ENCODE results near the gene AZU1.
"Not testable (repeated sequence)": the region's sequence is repeated elsewhere in the genome, so short reads cannot be mapped to it uniquely, and the experiment has no call there.

AZU1 gene

GRCh38 chr19:872266-872951 lies 44.8 kb downstream of the AZU1 start:
- no peak overlapping the region for H3K9ac ChIP-seq (ENCODE audit: low read depth, low read length)
- H3K4me1 ChIP-seq (ENCODE audit: insufficient read depth, low read length): peaks cover 7% of the 10 kb centered on the region
- H3K36me3 ChIP-seq (ENCODE audit: insufficient read depth, low read length): no peaks in the 10 kb centered on the region
- H3K9me3 ChIP-seq (ENCODE audit: control insufficient read depth, insufficient read depth, low read length): no peaks in the 10 kb centered on the region

DNA sequence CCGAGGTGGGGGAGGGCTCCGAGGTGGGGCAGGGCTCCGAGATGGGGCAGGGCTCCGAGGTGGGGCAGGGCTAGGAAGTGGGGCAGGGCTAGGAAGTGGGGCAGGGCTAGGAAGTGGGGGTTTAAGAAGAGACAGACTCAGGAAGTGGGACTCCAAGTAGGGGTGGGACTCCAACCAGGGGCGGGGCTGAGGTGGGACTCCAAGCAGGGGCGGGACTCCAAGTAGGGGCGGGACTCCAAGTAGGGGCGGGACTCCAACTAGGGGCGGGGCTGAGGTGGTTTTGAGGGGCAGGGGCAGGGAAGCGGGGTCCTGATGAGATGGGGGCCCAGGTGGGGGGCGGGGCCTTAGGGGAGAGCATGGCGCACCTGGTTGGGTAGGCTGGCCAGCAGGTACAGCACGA lies 45.4 kb downstream of the AZU1 start:
- H3K36me3 ChIP-seq (ENCODE audit: insufficient read depth, low read length): no peaks in the 10 kb centered on the region

DNA sequence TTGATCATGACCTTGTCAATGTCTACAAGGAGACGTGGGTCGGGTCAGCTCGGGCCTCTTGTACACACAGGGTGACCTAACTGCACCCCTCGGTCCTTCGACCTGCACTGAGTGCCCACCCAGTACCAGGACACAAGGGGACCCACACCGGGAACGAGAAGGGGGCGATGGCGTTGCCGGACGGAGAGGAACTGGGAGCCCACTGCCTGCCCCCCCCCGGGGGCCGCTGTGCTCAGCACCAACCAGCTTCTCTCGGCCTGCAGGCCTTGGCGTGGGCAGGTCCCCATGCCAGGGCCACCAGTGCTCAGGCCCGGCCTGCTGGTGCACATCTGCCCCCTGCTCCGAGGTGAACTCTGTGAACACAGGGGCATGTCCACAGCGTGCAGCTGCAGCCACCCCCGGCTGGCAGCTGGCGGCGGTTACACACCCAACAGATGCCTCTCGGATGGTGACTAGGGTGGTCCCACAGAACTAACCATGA lies 46.0 kb downstream of the AZU1 start:
- Histone ChIP-seq H3K36me3 (ENCODE audit: insufficient read depth, low read length) (no peaks in the 10 kb centered on the region), H3K9ac (ENCODE audit: low read depth, low read length) (no peak overlapping the region), H3K9me3 (ENCODE audit: control insufficient read depth, insufficient read depth, low read length) (no peaks in the 10 kb centered on the region), H3K4me1 (ENCODE audit: insufficient read depth, low read length) (peaks cover 4% of the 10 kb centered on the region; the same call in 1 of the 2 replicates)

More for the DNA sequence above, 45.4 kb downstream of the AZU1 start:
- Histone ChIP-seq H3K4me1 (ENCODE audit: insufficient read depth, low read length) (peaks cover 4% of the 10 kb centered on the region; the same call in 1 of the 2 replicates), H3K9me3 (ENCODE audit: control insufficient read depth, insufficient read depth, low read length) (no peaks in the 10 kb centered on the region), H3K9ac (ENCODE audit: low read depth, low read length) (no peak overlapping the region)

GRCh38 chr19:875265-875879 lies 47.7 kb downstream of the AZU1 start:
- Histone ChIP-seq H3K4me1 (ENCODE audit: insufficient read depth, low read length) (no peaks in the 10 kb centered on the region; the same call in 1 of the 2 replicates), H3K36me3 (ENCODE audit: insufficient read depth, low read length) (no peaks in the 10 kb centered on the region), H3K9me3 (ENCODE audit: control insufficient read depth, insufficient read depth, low read length) (no peaks in the 10 kb centered on the region), H3K9ac (ENCODE audit: low read depth, low read length) (no peak overlapping the region)

DNA sequence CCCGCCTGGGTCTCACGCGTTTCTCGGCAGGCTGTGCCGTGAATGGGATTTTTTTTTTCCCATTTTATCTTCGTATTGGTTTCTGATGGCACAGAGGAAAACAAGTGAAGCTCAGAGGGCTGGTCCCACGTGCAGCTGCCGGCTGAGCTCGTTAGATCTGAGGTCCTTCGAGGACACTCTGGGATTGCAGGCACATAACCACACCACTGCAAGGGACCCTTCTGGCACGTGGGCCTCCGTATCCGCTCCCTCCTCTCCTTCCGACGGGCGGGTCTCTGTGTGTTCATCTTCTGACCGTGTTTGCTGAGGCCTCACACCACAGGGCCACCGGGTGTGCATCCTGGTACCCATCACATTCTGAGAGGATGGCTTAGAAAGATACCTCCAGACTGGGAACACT lies 48.5 kb downstream of the AZU1 start:
- Histone ChIP-seq H3K9ac (ENCODE audit: low read depth, low read length) (no peak overlapping the region), H3K9me3 (ENCODE audit: control insufficient read depth, insufficient read depth, low read length) (no peaks in the 10 kb centered on the region), H3K4me1 (ENCODE audit: insufficient read depth, low read length) (no peaks in the 10 kb centered on the region; the same call in 1 of the 2 replicates), H3K36me3 (ENCODE audit: insufficient read depth, low read length) (no peaks in the 10 kb centered on the region)

DNA sequence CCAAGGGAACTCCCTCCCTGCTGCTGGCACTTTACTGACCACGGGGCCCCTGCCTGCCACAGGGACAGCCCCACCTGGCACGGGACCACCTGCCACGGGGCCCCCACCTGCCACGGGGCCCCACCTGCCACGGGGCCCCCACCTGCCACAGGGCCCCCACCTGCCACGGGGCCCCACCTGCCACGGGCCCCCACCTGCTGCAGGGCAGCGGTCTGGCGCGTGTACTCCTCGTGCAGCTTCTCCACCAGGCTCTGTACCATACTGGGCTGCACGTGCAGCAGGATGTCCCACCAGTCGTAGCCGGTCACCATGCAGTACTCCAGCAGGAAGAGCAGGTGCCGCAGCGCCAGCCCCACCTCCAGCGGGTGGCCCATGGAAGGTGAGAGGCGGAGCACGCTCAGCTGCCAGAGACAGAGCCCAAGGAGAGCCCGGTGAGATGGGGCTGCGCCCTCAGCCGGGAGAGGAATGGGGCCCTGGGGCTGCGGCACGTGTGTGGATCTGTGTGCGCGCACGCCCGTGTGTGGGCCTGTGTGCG lies 49.2 kb downstream of the AZU1 start:
- Histone ChIP-seq H3K4me1 (ENCODE audit: insufficient read depth, low read length) (no peaks in the 10 kb centered on the region; the same call in 1 of the 2 replicates), H3K36me3 (ENCODE audit: insufficient read depth, low read length) (no peaks in the 10 kb centered on the region), H3K9ac (ENCODE audit: low read depth, low read length) (no peak overlapping the region), H3K9me3 (ENCODE audit: control insufficient read depth, insufficient read depth, low read length) (no peaks in the 10 kb centered on the region)

DNA sequence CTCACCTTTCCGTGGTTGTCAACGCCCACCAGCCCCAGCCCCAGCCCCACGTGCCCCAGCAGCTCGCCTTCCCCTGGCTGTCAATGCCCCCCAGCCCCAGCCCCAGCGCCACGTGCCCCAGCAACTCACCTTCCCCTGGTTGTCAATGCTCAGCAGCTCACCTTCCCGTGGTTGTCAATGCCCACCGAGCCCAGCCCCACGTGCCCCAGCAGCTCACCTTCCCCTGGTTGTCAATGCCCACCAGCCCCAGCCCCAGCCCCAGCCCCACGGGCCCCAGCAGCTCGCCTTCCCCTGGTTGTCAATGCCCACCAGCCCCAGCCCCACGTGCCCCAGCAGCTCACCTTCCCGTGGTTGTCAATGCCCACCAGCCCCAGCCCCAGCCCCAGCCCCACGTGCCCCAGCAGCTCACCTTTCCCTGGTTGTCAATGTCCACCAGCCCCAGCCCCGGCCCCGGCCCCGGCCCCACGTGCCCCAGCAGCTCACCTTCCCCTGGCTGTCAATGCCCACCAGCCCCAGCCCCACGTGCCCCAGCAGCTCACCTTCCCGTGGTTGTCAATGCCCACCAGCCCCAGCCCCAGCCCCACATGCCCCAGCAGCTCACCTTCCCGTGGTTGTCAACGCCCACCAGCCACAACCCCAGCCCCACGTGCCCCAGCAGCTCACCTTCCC lies 50.5 kb downstream of the AZU1 start:
- H3K4me1 ChIP-seq (ENCODE audit: insufficient read depth, low read length); H3K36me3 ChIP-seq (ENCODE audit: insufficient read depth, low read length); H3K9ac ChIP-seq (ENCODE audit: low read depth, low read length); H3K9me3 ChIP-seq (ENCODE audit: control insufficient read depth, insufficient read depth, low read length): not testable (repeated sequence)

DNA sequence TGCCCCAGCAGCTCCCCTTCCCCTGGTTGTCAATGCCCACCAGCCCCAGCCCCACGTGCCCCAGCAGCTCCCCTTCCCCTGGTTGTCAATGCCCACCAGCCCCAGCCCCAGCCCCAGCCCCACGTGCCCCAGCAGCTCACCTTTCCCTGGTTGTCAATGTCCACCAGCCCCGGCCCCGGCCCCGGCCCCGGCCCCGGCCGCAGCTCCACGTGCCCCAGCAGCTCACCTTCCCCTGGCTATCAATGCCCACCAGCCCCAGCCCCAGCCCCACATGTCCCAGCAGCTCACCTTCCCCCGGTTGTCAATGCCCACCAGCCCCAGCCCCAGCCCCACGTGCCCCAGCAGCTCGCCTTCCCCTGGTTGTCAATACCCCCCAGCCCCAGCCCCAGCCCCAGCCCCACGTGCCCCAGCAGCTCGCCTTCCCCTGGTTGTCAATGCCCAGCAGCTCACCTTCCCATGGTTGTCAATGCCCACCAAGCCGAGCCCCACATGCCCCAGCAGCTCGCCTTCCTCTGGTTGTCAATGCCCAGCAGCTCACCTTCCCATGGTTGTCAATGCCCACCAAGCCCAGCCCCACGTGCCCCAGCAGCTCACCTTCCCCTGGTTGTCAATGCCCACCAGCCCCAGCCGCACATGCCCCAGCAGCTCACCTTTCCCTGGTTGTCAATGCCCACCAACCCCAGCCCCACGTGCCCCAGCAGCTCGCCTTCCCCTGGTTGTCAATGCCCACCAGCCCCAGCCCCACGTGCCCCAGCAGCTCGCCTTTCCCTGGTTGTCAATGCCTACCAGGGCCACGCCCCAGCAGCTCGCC lies 51.3 kb downstream of the AZU1 start:
- H3K9me3 ChIP-seq (ENCODE audit: control insufficient read depth, insufficient read depth, low read length); H3K36me3 ChIP-seq (ENCODE audit: insufficient read depth, low read length); H3K9ac ChIP-seq (ENCODE audit: low read depth, low read length); H3K4me1 ChIP-seq (ENCODE audit: insufficient read depth, low read length): not testable (repeated sequence)

- H3K36me3 ChIP-seq (ENCODE audit: insufficient read depth, low read length): no peaks in the 10 kb centered on the region
- no peaks in the 10 kb centered on the region for H3K9me3 ChIP-seq (ENCODE audit: control insufficient read depth, insufficient read depth, low read length)
- no peak overlapping the region for H3K9ac ChIP-seq (ENCODE audit: low read depth, low read length)
- no peaks in the 10 kb centered on the region; the same call in 1 of the 2 replicates for H3K4me1 ChIP-seq (ENCODE audit: insufficient read depth, low read length)
These were observed 52.2 kb downstream of the AZU1 start for GRCh38 chr19:879711-880438.
